Upper lobe of right lung (tissue), 1 donor: Measurements from ENCODE around the gene HBP1. TPM values are rescaled to one million over a fixed set of nuclear protein-coding genes. Genes with fewer than 3 reads are reported as not detected.

Experiments used
- ATAC-seq: fragments of 200-7000 bp; cut with Tn5 transposase; one replicate; pipeline ENCODE4 v1.9.1; 2020; ENCODE audit warnings: mild to moderate bottlenecking, moderate library complexity
- DNase-seq: peaks from one replicate; pipeline ENCODE4 v3.0.0-alpha.2; 2020
- H3K27ac ChIP-seq: fragments of 200-600 bp; one replicate; pipeline ENCODE4 v1.8.0; 2022
- H3K27me3 ChIP-seq: fragments of 200-600 bp; one replicate; pipeline ENCODE4 v1.8.0; 2022; ENCODE audit warnings: mild to moderate bottlenecking
- H3K36me3 ChIP-seq: fragments of 200-600 bp; one replicate; pipeline ENCODE4 v1.8.0; 2022
- H3K4me1 ChIP-seq: fragments of 200-600 bp; one replicate; pipeline ENCODE4 v1.8.0; 2022
- H3K4me3 ChIP-seq: fragments of 200-600 bp; one replicate; pipeline ENCODE4 v1.8.0; 2022; ENCODE audit warnings: mild to moderate bottlenecking
- H3K9me3 ChIP-seq: fragments of 200-600 bp; one replicate; pipeline ENCODE4 v1.8.0; 2022
- intact Hi-C: fragments of 100-400 bp; cut with DNase I; formaldehyde crosslinking; loops from one replicate; pipeline ENCODE4 v1.11.0; 2022
- total RNA-seq: library from RNA; stranded (reverse); fragmentation: NEBNext Ultra II Directional; extraction: Animal tissue kit (Norgen Biotek cat#: 25700); gene quantifications from one replicate; pipeline ENCODE4 v1.2.1, GENCODE V29; 2021
- TF ChIP-seq, protein P1 (sequence below): fragments of 200-600 bp; IDR thresholded peaks from one replicate; pipeline ENCODE4 v1.8.0; 2022; ENCODE audit warnings: antibody characterized with exemption
- donor health status: DM: no; HTN: yes; CAD: no; lungs with severe emphysema.

The HBP1 gene
- total RNA-seq, 1 donor from 2014 or later = 74.0 TPM

DNA sequence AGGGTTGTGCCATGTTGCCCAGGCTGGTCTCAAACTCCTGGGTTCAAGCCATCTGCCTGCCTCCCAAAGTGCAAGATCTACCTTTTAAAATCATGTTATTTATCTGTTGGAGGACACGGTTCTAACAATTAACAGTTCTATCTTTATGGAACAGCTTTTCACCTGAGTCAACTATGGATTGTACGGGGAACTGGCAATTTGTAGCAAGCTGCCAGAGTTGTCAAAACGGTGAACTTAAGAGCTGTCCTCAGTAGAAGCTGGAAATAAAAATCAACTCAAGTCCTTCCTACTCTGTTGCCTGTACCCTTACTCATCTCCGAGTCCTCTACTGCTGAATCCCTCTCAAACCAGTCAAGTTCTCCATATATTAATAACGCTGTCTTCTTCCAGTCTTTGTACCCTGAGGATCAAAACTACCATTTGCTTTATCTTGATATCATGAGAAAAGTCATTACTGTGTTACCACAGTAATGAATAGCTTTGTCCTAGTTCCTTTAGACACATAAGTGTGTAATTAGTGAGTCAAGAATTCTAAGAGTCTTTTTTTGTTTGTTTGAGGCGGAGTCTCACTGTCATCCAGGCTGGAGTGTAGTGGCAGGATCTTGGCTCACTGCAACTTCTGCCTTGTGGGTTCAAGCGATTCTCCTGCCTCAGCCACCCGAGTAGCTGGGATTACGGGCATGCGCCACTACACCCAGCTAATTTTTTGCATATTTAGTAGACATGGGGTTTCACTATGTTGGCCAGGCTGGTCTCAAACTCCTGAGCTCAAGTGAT lies 28.2 kb downstream of the HBP1 start:
- Histone ChIP-seq H3K27ac (peak overlapping the region; percentile 71), H3K4me3 (no peak overlapping the region), H3K4me1 (peaks cover 16% of the 10 kb centered on the region), H3K27me3 (no peaks in the 10 kb centered on the region), H3K9me3 (no peaks in the 10 kb centered on the region), H3K36me3 (peaks cover 92% of the 10 kb centered on the region)
- TF ChIP-seq, protein P1, sequence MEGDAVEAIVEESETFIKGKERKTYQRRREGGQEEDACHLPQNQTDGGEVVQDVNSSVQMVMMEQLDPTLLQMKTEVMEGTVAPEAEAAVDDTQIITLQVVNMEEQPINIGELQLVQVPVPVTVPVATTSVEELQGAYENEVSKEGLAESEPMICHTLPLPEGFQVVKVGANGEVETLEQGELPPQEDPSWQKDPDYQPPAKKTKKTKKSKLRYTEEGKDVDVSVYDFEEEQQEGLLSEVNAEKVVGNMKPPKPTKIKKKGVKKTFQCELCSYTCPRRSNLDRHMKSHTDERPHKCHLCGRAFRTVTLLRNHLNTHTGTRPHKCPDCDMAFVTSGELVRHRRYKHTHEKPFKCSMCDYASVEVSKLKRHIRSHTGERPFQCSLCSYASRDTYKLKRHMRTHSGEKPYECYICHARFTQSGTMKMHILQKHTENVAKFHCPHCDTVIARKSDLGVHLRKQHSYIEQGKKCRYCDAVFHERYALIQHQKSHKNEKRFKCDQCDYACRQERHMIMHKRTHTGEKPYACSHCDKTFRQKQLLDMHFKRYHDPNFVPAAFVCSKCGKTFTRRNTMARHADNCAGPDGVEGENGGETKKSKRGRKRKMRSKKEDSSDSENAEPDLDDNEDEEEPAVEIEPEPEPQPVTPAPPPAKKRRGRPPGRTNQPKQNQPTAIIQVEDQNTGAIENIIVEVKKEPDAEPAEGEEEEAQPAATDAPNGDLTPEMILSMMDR = no peak
- DNase-seq = no peak
- intact Hi-C loops = no loop called here
- peak; percentile 92 for ATAC-seq

DNA sequence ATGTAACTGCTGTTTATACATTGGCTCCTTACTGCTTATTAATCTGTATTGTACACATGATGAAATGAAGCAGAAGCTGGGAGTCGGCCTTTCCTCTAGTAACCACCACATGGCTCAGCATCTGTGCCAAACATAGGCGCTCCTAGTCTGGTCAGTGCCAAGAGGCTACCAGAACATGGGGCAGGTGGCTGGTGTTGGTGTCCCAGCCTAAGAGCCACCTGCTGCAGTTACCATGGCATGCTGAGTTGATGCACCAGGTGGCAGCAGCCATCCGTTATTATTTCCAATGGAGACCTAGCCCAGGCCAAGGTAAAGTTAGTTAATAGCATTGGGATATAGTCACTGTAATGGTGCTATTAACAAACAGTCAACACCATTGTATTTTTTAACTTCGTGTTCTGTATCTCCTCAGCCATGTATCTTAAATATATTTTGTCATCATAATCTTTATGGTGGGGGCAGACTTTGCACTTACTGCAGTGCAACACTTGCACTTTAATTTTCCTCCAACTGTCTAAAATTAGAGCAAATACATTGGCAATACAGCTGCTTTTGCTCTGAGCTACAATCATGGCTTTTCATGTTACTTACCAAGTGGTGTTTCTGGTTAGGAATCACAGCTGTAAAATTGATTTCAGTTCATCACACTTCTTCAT lies 33.1 kb downstream of the HBP1 start:
- no peaks in the 10 kb centered on the region for H3K9me3 ChIP-seq
- H3K36me3 ChIP-seq = peaks cover 98% of the 10 kb centered on the region
- H3K27ac ChIP-seq = no peak overlapping the region
- TF ChIP-seq, protein P1 = peak; percentile 37
- no peaks in the 10 kb centered on the region for H3K27me3 ChIP-seq
- no peak overlapping the region for H3K4me3 ChIP-seq
- H3K4me1 ChIP-seq = peaks cover 7% of the 10 kb centered on the region
- intact Hi-C loops = no loop called here
- peak; percentile 77 for ATAC-seq
- DNase-seq = no peak

GRCh38 chr7:107203607-107204006 lies 34.8 kb downstream of the HBP1 start:
- Histone ChIP-seq H3K4me3 (no peak overlapping the region), H3K4me1 (peaks cover 11% of the 10 kb centered on the region), H3K36me3 (peaks cover 82% of the 10 kb centered on the region), H3K27me3 (no peaks in the 10 kb centered on the region), H3K9me3 (no peaks in the 10 kb centered on the region), H3K27ac (no peak overlapping the region)
- no peak for DNase-seq
- ATAC-seq = no peak
- intact Hi-C loops = no loop called here
- TF ChIP-seq, protein P1 = no peak

GRCh38 chr7:107206136-107206535 lies 37.3 kb downstream of the HBP1 start:
- Histone ChIP-seq H3K4me1 (peaks cover 4% of the 10 kb centered on the region), H3K4me3 (no peak overlapping the region), H3K27ac (no peak overlapping the region), H3K27me3 (no peaks in the 10 kb centered on the region), H3K9me3 (no peaks in the 10 kb centered on the region), H3K36me3 (peaks cover 67% of the 10 kb centered on the region)
- DNase-seq (no peak), ATAC-seq (no peak)
- intact Hi-C loops = no loop called here
- TF ChIP-seq, protein P1 = no peak

DNA sequence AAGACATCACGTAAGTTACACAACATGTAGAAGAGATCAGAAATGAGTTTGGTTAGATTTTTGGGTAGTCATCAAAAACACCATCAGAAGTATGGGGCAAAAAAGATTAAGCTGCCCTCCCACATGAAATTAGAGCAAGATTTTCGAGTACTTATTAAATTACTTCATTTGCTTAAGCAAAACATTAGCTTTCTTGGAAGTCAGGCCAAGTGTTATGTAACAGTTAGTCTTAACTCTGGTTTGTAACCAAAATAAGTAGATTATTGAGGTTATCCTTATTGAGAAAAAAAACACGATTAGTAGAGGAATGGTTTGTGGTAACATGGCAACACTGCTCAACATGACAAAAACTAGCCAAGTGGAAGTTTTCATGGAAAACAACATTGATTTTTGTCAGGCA lies 37.9 kb downstream of the HBP1 start:
- H3K36me3 ChIP-seq = peaks cover 61% of the 10 kb centered on the region
- H3K4me1 ChIP-seq = peaks cover 4% of the 10 kb centered on the region
- TF ChIP-seq, protein P1 = no peak
- no peak for DNase-seq
- H3K27me3 ChIP-seq = no peaks in the 10 kb centered on the region
- no peak overlapping the region for H3K27ac ChIP-seq
- H3K4me3 ChIP-seq = no peak overlapping the region
- intact Hi-C loops = no loop called here
- no peaks in the 10 kb centered on the region for H3K9me3 ChIP-seq
- no peak for ATAC-seq
